Right atrium auricular region (tissue), 2 donors: ENCODE results near the gene MMD. TPM values are rescaled to one million over a fixed set of nuclear protein-coding genes. Genes with fewer than 3 reads are reported as not detected.
"Not testable (repeated sequence)": the region's sequence is repeated elsewhere in the genome, so short reads cannot be mapped to it uniquely, and the experiment has no call there.

Source experiments
- DNase-seq: peaks from one replicate; pipeline ENCODE4 v3.0.0-alpha.2; 2019; ENCODE audit warnings: low spot score
- H3K27ac ChIP-seq, 2 donors: fragments of 200-600 bp; sonication (generic); 1 replicate in 1 of 2; 2 replicates in 1 of 2; pipeline ENCODE4 v1.5.1; 2016 to 2019
- H3K27me3 ChIP-seq, 2 donors: fragments of 200-600 bp; sonication (generic); one replicate each; pipeline versions ENCODE4 v1.5.1 to v1.6.0; 2017 to 2019
- H3K36me3 ChIP-seq: fragments of 200-600 bp; sonication (generic); one replicate; pipeline ENCODE4 v1.5.1; 2016
- H3K4me1 ChIP-seq, 2 donors: fragments of 200-600 bp; sonication (generic); one replicate each; pipeline versions ENCODE4 v1.5.1 to v1.6.0; 2017 to 2019
- H3K4me3 ChIP-seq, 2 donors: fragments of 200-600 bp; sonication (generic); 1 replicate in 1 of 2; 2 replicates in 1 of 2; pipeline ENCODE4 v1.5.1; 2017 to 2019; ENCODE audit warnings: mild to moderate bottlenecking in 1 of 2, moderate library complexity in 1 of 2
- H3K9me3 ChIP-seq, 2 donors: fragments of 200-600 bp; sonication (generic); one replicate each; pipeline ENCODE4 v1.5.1; 2019
- CTCF ChIP-seq, 2 donors: fragments of 200-600 bp; sonication (generic); IDR thresholded peaks; one replicate each; pipeline ENCODE4 v1.5.1; 2019; ENCODE audit warnings: antibody characterized with exemption in 2 of 2
- total RNA-seq, 2 donors: library from RNA; depleted of rRNA; stranded (reverse); fragments of >200 nt; gene quantifications; one replicate each; pipeline ENCODE4 v1.1.0, GENCODE V29; 2016

The MMD gene
- total RNA-seq: 10 to 100 TPM; 12.5 to 17.5 TPM

- no peak for TF ChIP-seq CTCF (IDR thresholded peaks at IDR 0.05)
- H3K27me3 ChIP-seq: no peaks in the 10 kb centered on the region
- no peaks in the 10 kb centered on the region for H3K9me3 ChIP-seq
- H3K4me1 ChIP-seq: peaks cover 0 to 41% of the 10 kb centered on the region in 2 donors
- peak within 1 kb of the TSS; percentile 92 to 98 for H3K4me3 ChIP-seq
- no peaks in the 10 kb centered on the region for H3K36me3 ChIP-seq
- DNase-seq: no peak
- peak within 1 kb of the TSS; percentile 91 to 92 for H3K27ac ChIP-seq
These were observed at the start of gene MMD for GRCh38 chr17:55421179-55421934. MMD (minus strand) TSS chr17:55421835; CDS start chr17:55421695, 140 bp downstream.

GRCh38 chr17:55466671-55467070 lies 45.0 kb upstream of the MMD start:
- H3K27me3 ChIP-seq: no peaks in the 10 kb centered on the region
- TF ChIP-seq CTCF (IDR thresholded peaks at IDR 0.05): no peak
- no peaks in the 10 kb centered on the region for H3K4me1 ChIP-seq
- H3K27ac ChIP-seq: no peak overlapping the region
- no peaks in the 10 kb centered on the region for H3K9me3 ChIP-seq
- H3K36me3 ChIP-seq: no peaks in the 10 kb centered on the region
- no peak overlapping the region for H3K4me3 ChIP-seq
- no peak for DNase-seq

GRCh38 chr17:55465771-55466170 lies 44.1 kb upstream of the MMD start:
- H3K9me3 ChIP-seq: not testable (repeated sequence)

GRCh38 chr17:55463600-55463999 lies 42.0 kb upstream of the MMD start:
- H3K9me3 ChIP-seq: no peaks in the 10 kb centered on the region
- no peaks in the 10 kb centered on the region for H3K4me1 ChIP-seq
- no peaks in the 10 kb centered on the region for H3K36me3 ChIP-seq
- no peak for TF ChIP-seq CTCF (IDR thresholded peaks at IDR 0.05)
- DNase-seq: no peak
- H3K27me3 ChIP-seq: no peaks in the 10 kb centered on the region
- no peak overlapping the region for H3K4me3 ChIP-seq
- no peak overlapping the region for H3K27ac ChIP-seq

More at GRCh38 chr17:55465771-55466170, 44.1 kb upstream of the MMD start:
- not testable (repeated sequence) for H3K27ac ChIP-seq, H3K36me3 ChIP-seq, DNase-seq, H3K27me3 ChIP-seq, H3K4me3 ChIP-seq, H3K4me1 ChIP-seq

GRCh38 chr17:55462711-55463110 lies 41.1 kb upstream of the MMD start:
- no peak overlapping the region for H3K27ac ChIP-seq

GRCh38 chr17:55462234-55462633 lies 40.6 kb upstream of the MMD start:
- no peak for DNase-seq
- Histone ChIP-seq H3K27ac (no peak overlapping the region), H3K36me3 (no peaks in the 10 kb centered on the region), H3K4me1 (no peaks in the 10 kb centered on the region), H3K4me3 (no peak overlapping the region), H3K27me3 (no peaks in the 10 kb centered on the region), H3K9me3 (no peaks in the 10 kb centered on the region)
- TF ChIP-seq CTCF (IDR thresholded peaks at IDR 0.05): no peak

More at GRCh38 chr17:55462711-55463110, 41.1 kb upstream of the MMD start:
- Histone ChIP-seq H3K4me3 (no peak overlapping the region), H3K4me1 (no peaks in the 10 kb centered on the region), H3K36me3 (no peaks in the 10 kb centered on the region), H3K27me3 (no peaks in the 10 kb centered on the region), H3K9me3 (no peaks in the 10 kb centered on the region)
- no peak for DNase-seq
- TF ChIP-seq CTCF (IDR thresholded peaks at IDR 0.05): no peak
